Measurements from ENCODE around the gene MAP4K5. TPM values are rescaled to one million over a fixed set of nuclear protein-coding genes. Genes with fewer than 3 reads are reported as not detected.

Gene MAP4K5
- total and polyA plus RNA-seq, 9 donors: 32.4 to 202 (median 63.8) TPM

- Histone ChIP-seq H3K27ac (no peak overlapping the region), H3K4me3 (no peak overlapping the region), H3K27me3 (no peaks in the 10 kb centered on the region), H3K9me3 (no peaks in the 10 kb centered on the region), H3K4me1 (ENCODE audit: insufficient read depth) (no peaks in the 10 kb centered on the region), H3K36me3 (no peaks in the 10 kb centered on the region)
- DNase-seq: no peak
- WGBS, 3 donors: 96 to 97% (median 97%) methylated on average over 2 of the region's 2 CpGs
- intact Hi-C loops (cut with DNase I): no loop called here
- no peak for TF ChIP-seq CTCF (IDR thresholded peaks at IDR 0.05)
- no peak for TF ChIP-seq EP300 (IDR thresholded peaks at IDR 0.05)
- no peak for TF ChIP-seq POLR2A (IDR thresholded peaks at IDR 0.05)
Measured at GRCh38 chr14:50479041-50479440, 53.3 kb downstream of the MAP4K5 start.

- no peak overlapping the region for H3K27ac ChIP-seq
- intact Hi-C loops (cut with DNase I): no loop called here
- H3K4me1 ChIP-seq (ENCODE audit: insufficient read depth): no peaks in the 10 kb centered on the region
- 84 to 94% (median 92%) methylated on average over 2 of the region's 2 CpGs for WGBS, 3 donors
- H3K4me3 ChIP-seq: no peak overlapping the region
- TF ChIP-seq CTCF (IDR thresholded peaks at IDR 0.05) (no peak), EP300 (IDR thresholded peaks at IDR 0.05) (no peak)
- no peak for DNase-seq
- no peaks in the 10 kb centered on the region for H3K27me3 ChIP-seq
- no peaks in the 10 kb centered on the region for H3K9me3 ChIP-seq
- no peaks in the 10 kb centered on the region for H3K36me3 ChIP-seq
Measured at GRCh38 chr14:50477760-50478159, 54.6 kb downstream of the MAP4K5 start.

- Histone ChIP-seq H3K4me3 (no peak overlapping the region), H3K27ac (no peak overlapping the region), H3K9me3 (no peaks in the 10 kb centered on the region), H3K27me3 (no peaks in the 10 kb centered on the region), H3K36me3 (no peaks in the 10 kb centered on the region), H3K4me1 (ENCODE audit: insufficient read depth) (no peaks in the 10 kb centered on the region)
- TF ChIP-seq POLR2A (IDR thresholded peaks at IDR 0.05): no peak
- TF ChIP-seq CTCF (IDR thresholded peaks at IDR 0.05): no peak
- TF ChIP-seq EP300 (IDR thresholded peaks at IDR 0.05): no peak
- 97 to 99% (median 98%) methylated on average over 1 of the region's 1 CpG for WGBS, 3 donors
- intact Hi-C loops (cut with DNase I): no loop called here
- no peak for DNase-seq
Measured at GRCh38 chr14:50476134-50476533, 56.2 kb downstream of the MAP4K5 start.

- H3K36me3 ChIP-seq: no peaks in the 10 kb centered on the region
- intact Hi-C loops (cut with DNase I): no loop called here
- DNase-seq: no peak
- no peak overlapping the region for H3K27ac ChIP-seq
- H3K9me3 ChIP-seq: no peaks in the 10 kb centered on the region
- WGBS, 3 donors: 28 to 53% (median 35%) methylated on average over 1 of the region's 1 CpG
- no peaks in the 10 kb centered on the region for H3K4me1 ChIP-seq (ENCODE audit: insufficient read depth)
- no peak overlapping the region for H3K4me3 ChIP-seq
- TF ChIP-seq CTCF (IDR thresholded peaks at IDR 0.05) (no peak), POLR2A (IDR thresholded peaks at IDR 0.05) (no peak), EP300 (IDR thresholded peaks at IDR 0.05) (no peak)
- no peaks in the 10 kb centered on the region for H3K27me3 ChIP-seq
Measured at GRCh38 chr14:50475460-50475859, 56.9 kb downstream of the MAP4K5 start.

Data from ovary (tissue), 9 donors.